Right renal pelvis (tissue), 4 donors: ENCODE data around the gene RFX8. TPM values are rescaled to one million over a fixed set of nuclear protein-coding genes. Genes with fewer than 3 reads are reported as not detected.
"Not testable (repeated sequence)": the region's sequence is repeated elsewhere in the genome, so short reads cannot be mapped to it uniquely, and the experiment has no call there.

Experiments
- DNase-seq, 4 donors: peaks; one replicate each; pipeline ENCODE4 v3.0.0-alpha.2; 2013; ENCODE audit warnings: low read depth in 4 of 4, low spot score in 3 of 4, missing footprints in 1 of 4
- polyA plus RNA-seq, 4 donors: library from polyadenylated mRNA; unstranded; fragments of 120-200 nt; gene quantifications; one replicate each; pipeline ENCODE4 v1.2.1, GENCODE V29; 2013; ENCODE audit not compliant: insufficient read length in 4 of 4

Gene RFX8
- polyA plus RNA-seq: 1 to 10 TPM in 2 of 4 donors, under 1 TPM in 2; 0.52 to 1.1 (median 0.96) TPM

GRCh38 chr2:101474731-101475384 lies at the start of gene RFX8:
Gene RFX8, minus strand, starts transcription at chr2:101475112. Its CDS starts 8,264 bp downstream, at chr2:101466848.
- no peak for DNase-seq

DNA sequence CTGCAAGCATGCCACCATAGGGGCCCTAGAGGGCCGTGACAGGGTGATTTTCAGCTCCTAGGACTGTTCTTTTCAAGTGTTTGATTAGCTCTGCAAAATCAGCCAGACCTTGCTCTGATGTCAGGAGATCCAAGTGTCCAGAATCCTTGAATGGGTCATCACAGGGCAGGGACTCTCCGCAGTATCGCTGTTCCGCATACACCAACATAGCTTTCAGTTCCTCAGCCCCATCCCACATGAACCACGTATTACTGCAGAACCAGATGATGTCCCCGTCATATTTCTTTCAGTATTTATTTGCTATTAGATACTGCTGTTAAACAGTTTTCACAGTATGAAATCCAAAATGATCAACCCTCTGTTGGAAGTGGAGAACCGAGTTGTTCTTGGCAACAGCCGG lies 46.6 kb upstream of the RFX8 start:
- DNase-seq: no peak

- DNase-seq: no peak
These were observed 45.3 kb upstream of the RFX8 start for GRCh38 chr2:101520246-101520645.

GRCh38 chr2:101518578-101519492 lies 43.9 kb upstream of the RFX8 start:
- peak in 3 of 4 donors; percentile 44 to 52 (median 50) for DNase-seq

GRCh38 chr2:101517758-101518271 lies 42.9 kb upstream of the RFX8 start:
- no peak for DNase-seq

GRCh38 chr2:101516823-101517690 lies 42.1 kb upstream of the RFX8 start:
- DNase-seq: no peak

DNA sequence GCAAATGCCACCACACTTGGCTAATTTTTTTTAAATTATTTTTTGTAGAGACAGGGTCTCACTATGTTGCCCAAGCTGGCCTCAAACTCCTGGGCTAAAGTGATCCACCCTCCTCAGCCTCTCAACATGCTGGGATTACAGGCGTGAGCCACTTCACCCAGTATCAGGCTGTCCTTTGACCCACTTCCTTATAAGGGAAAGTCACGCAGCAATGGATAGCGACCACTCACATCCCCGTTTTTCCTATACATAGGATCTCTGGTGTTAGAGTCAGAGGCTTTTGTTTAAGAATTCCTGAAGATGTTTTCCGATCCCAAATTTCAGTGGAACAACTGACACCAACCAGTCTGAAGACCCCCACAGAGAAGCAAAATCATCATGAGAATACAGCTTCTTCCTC lies 41.4 kb upstream of the RFX8 start:
- DNase-seq: no peak

- DNase-seq: no peak
These were observed 40.6 kb upstream of the RFX8 start for GRCh38 chr2:101515477-101515876.

GRCh38 chr2:101512993-101513392 lies 38.1 kb upstream of the RFX8 start:
- no peak for DNase-seq

GRCh38 chr2:101511381-101511780 lies 36.5 kb upstream of the RFX8 start:
- DNase-seq: no peak

- DNase-seq: no peak
These were observed 34.8 kb upstream of the RFX8 start for GRCh38 chr2:101509499-101510284.

GRCh38 chr2:101508636-101509035 lies 33.7 kb upstream of the RFX8 start:
- DNase-seq: no peak

DNA sequence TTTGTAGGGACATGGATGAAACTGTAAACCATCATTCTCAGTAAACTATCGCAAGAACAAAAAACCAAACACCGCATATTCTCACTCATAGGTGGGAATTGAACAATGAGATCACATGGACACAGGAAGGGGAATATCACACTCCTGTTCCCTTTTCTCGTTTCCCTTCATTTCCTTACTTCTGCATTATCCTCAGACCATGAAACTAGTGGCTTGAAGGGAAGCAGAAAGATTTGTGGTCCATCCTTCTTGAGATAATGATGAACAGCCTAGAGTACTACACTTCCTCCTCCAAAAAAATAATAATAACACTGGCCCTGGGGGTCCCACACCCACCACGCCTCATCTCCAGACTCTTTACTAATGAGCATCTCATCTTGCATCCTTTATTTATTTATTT lies 30.4 kb upstream of the RFX8 start:
- not testable (repeated sequence) for DNase-seq

GRCh38 chr2:101504744-101505143 lies 29.8 kb upstream of the RFX8 start:
- not testable (repeated sequence) for DNase-seq

- no peak for DNase-seq
These were observed 27.2 kb upstream of the RFX8 start for GRCh38 chr2:101502095-101502494.

- no peak for DNase-seq
These were observed 26.5 kb upstream of the RFX8 start for GRCh38 chr2:101501443-101501842.

DNA sequence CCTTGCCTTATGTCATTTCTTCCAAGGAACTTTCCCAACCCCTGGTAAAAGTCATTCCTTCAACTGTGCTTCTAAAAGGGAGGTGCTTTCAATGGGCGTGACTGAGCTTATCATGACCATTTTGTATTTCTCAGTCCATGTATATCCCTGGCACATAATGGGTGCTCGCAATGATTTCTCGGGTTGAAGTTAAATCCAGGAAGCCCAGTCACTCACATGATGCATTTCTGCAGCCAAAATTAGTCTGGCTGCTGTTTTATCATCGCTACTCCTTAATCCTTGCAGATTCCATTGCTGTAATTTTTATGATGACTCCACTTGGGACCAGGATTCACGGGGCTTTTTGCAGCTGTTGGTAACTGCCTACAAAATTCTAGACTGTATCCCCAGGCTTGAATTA lies 25.9 kb upstream of the RFX8 start:
- no peak for DNase-seq

GRCh38 chr2:101500180-101500579 lies 25.3 kb upstream of the RFX8 start:
- no peak for DNase-seq

- no peak for DNase-seq
These were observed 21.4 kb upstream of the RFX8 start for GRCh38 chr2:101496279-101496678.
